SK-N-SH treated with all-trans-retinoic acid at 6 μM for 48 hours (cell line): Measurements from ENCODE around the gene TSC22D4.
A peak's percentile ranks its signal among the peaks of the same experiment; 100 is the strongest.

Experiments
- ATAC-seq: fragments of 200-7000 bp; cut with Tn5 transposase; 3 replicates; pipeline ENCODE4 v1.9.1; 2020; ENCODE audit warnings: mild to moderate bottlenecking, moderate library complexity
- BACH2 ChIP-seq: fragments of 250-450 bp; sonication (Bioruptor Pico); IDR thresholded peaks from 2 replicates; pipeline ENCODE4 v1.9.0; 2021; ENCODE audit warnings: mild to moderate bottlenecking, borderline replicate concordance
- CSDC2 ChIP-seq: fragments of 250-450 bp; sonication (Bioruptor Pico); IDR thresholded peaks from 2 replicates; pipeline ENCODE4 v1.5.0; 2020; ENCODE audit warnings: mild to moderate bottlenecking, moderate library complexity
- CSRNP3 ChIP-seq: fragments of 250-450 bp; sonication (Bioruptor Pico); IDR thresholded peaks from 2 replicates; pipeline ENCODE4 v1.5.1; 2021; ENCODE audit warnings: mild to moderate bottlenecking, moderate library complexity
- ESRRG ChIP-seq: fragments of 250-450 bp; sonication (Bioruptor Pico); IDR thresholded peaks from 2 replicates; pipeline ENCODE4 v1.6.1; 2021; ENCODE audit warnings: mild to moderate bottlenecking
- ISL1 ChIP-seq: fragments of 250-450 bp; sonication (Bioruptor Pico); IDR thresholded peaks from 2 replicates; pipeline ENCODE4 v2.1.2; 2022; ENCODE audit warnings: mild to moderate bottlenecking, moderate library complexity
- PATZ1 ChIP-seq: fragments of 250-450 bp; sonication (Bioruptor Pico); IDR thresholded peaks from 2 replicates; pipeline ENCODE4 v1.8.0; 2020; ENCODE audit warnings: mild to moderate bottlenecking, moderate library complexity, borderline replicate concordance
- POU6F1 ChIP-seq: fragments of 250-450 bp; sonication (Bioruptor Pico); IDR thresholded peaks from 2 replicates; pipeline ENCODE4 v1.8.0; 2021; ENCODE audit warnings: low read depth, mild to moderate bottlenecking, moderate library complexity, borderline replicate concordance
- RARB ChIP-seq: fragments of 250-450 bp; sonication (Bioruptor Pico); IDR thresholded peaks from 2 replicates; pipeline ENCODE4 v1.8.0; 2021; ENCODE audit warnings: mild to moderate bottlenecking, moderate library complexity
- SNAI2 ChIP-seq: fragments of 250-450 bp; sonication (Bioruptor Pico); IDR thresholded peaks from 2 replicates; pipeline ENCODE4 v1.5.0; 2020; ENCODE audit warnings: mild to moderate bottlenecking, moderate library complexity
- TOX ChIP-seq: fragments of 250-450 bp; sonication (Bioruptor Pico); IDR thresholded peaks from 2 replicates; pipeline ENCODE4 v1.8.0; 2021; ENCODE audit warnings: mild to moderate bottlenecking, moderate library complexity, borderline replicate concordance
- TSHZ2 ChIP-seq: fragments of 250-450 bp; sonication (Bioruptor Pico); IDR thresholded peaks from 2 replicates; pipeline ENCODE4 v1.5.0; 2020; ENCODE audit warnings: mild to moderate bottlenecking, moderate library complexity
- ZC3H10 ChIP-seq: fragments of 250-450 bp; sonication (Bioruptor Pico); IDR thresholded peaks from 2 replicates; pipeline ENCODE4 v1.5.1; 2021; ENCODE audit warnings: mild to moderate bottlenecking, moderate library complexity
- ZFP3 ChIP-seq: fragments of 250-450 bp; sonication (Bioruptor Pico); IDR thresholded peaks from 2 replicates; pipeline ENCODE4 v1.5.0; 2020; ENCODE audit warnings: mild to moderate bottlenecking, moderate library complexity
- ZFP30 ChIP-seq: fragments of 450-650 bp; formaldehyde crosslinking; IDR thresholded peaks from 2 replicates; pipeline ENCODE4 v1.5.0; 2022; ENCODE audit warnings: mild to moderate bottlenecking, moderate library complexity
- ZNF565 ChIP-seq: fragments of 450-650 bp; formaldehyde crosslinking; conservative IDR thresholded peaks from 2 replicates; pipeline ENCODE4 v1.5.0; 2020; ENCODE audit warnings: low read depth, mild to moderate bottlenecking, moderate library complexity
- ZNF8 ChIP-seq: fragments of 450-650 bp; formaldehyde crosslinking; IDR thresholded peaks from 2 replicates; pipeline ENCODE4 v1.5.0; 2020; ENCODE audit warnings: mild to moderate bottlenecking, moderate library complexity
- TF ChIP-seq, protein P1 (sequence below): fragments of 250-450 bp; sonication (Bioruptor Pico); IDR thresholded peaks from 2 replicates; pipeline ENCODE4 v1.5.1; 2020; ENCODE audit warnings: low read depth, mild to moderate bottlenecking, moderate library complexity

The TSC22D4 gene

DNA sequence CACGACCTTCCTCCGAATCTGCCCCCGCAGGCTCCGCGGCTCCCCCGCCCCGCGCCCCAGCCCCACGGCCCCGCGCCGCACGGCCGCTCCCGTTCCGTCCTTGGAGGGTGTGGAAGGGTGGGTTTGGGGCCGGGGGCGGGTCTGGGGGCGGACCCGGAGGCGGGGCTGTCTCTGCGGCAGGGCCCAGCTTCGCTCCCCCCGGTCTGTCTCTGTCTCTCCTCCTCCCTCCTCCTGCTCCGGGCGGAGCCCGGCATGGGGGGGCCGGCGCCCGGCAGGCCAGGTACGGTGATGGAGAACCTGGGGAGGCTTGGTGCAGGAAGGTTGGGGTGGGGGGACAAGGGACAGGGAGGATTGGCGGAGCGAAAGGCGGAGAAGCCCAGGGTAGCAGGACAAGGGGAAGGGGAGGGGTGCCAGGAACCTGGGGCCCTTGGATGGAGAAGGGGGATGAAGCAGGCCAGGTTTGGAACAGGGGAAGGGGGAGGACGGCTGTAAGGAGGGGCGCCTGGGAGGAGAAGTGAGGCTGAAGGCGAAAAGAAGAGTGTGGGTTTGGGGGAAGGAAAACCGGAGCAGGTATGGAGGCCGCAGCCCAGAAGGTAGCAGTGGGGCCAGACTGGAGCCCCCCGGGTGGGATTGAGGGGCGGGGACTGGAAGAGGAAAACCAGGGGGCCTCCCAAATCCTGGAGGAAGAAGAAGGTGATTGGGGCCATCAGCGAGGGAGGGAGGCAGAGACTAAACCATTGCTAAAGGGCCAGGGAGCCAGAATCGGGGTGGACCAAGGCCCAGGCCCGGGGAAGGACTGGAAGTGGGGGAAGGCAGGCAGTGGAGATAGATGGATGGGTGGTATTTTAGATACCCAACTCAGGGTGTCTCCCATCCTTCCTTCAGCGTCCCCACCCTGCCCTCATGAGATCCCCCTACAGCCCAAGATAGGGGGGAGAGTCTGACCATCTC lies 5.0 kb upstream of the TSC22D4 start, which contains the start of gene NYAP1:
TSS of gene NYAP1 (plus strand) at position 206 of the 951 bp plus-strand sequence. CDS start 1,385 bp downstream, outside the sequence.
- peak; percentile 65 for ATAC-seq
- TF ChIP-seq PATZ1 (CRISPR knock-in tag) (peak; percentile 66; the same call in 1 of the 2 replicates), ZNF565 (no peak), ISL1 (no peak), POU6F1 (CRISPR knock-in tag) (no peak), CSDC2 (CRISPR knock-in tag) (no peak)

GRCh38 chr7:100483090-100483721 lies 4.2 kb upstream of the TSC22D4 start:
- ATAC-seq: peak; percentile 52
- TF ChIP-seq TSHZ2 (CRISPR knock-in tag) (peak; percentile 49; the same call in 1 of the 2 replicates), ZFP3 (CRISPR knock-in tag) (peak; percentile 30; the same call in 1 of the 2 replicates), SNAI2 (CRISPR knock-in tag) (0 out of 2 replicates have a peak, but pooled peaks have one; percentile 30), CSRNP3 (CRISPR knock-in tag) (no peak), CSDC2 (CRISPR knock-in tag) (no peak)

DNA sequence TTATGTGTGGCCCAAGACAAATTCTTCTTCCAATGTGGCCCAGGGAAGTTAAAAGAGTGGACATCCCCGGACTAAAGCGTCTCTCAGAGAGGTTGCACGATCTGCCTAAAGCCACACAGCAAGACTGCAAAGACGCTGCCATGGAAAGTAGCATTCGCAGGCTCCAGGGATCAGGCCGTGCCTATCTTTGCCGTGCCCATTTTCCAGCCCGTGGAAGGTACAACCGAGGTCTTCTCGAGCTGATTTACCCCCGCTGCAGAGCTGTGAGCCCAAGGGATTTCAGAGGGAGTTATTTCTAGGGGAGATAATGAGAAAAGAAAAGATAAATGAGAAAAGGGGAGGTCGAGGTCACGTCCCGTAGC lies 3.7 kb upstream of the TSC22D4 start:
- TF ChIP-seq CSDC2 (CRISPR knock-in tag): no peak
- TF ChIP-seq SNAI2 (CRISPR knock-in tag): no peak
- TF ChIP-seq POU6F1 (CRISPR knock-in tag): no peak
- TF ChIP-seq ZFP3 (CRISPR knock-in tag): no peak
- no peak for TF ChIP-seq TSHZ2 (CRISPR knock-in tag)
- TF ChIP-seq TOX: no peak
- no peak for TF ChIP-seq ZFP30
- TF ChIP-seq ZC3H10 (CRISPR knock-in tag): no peak
- TF ChIP-seq PATZ1 (CRISPR knock-in tag): no peak
- no peak for TF ChIP-seq ZNF8
- no peak for TF ChIP-seq RARB (CRISPR knock-in tag)
- no peak for TF ChIP-seq BACH2 (CRISPR knock-in tag)
- TF ChIP-seq ESRRG (CRISPR knock-in tag): no peak
- TF ChIP-seq, protein P1, sequence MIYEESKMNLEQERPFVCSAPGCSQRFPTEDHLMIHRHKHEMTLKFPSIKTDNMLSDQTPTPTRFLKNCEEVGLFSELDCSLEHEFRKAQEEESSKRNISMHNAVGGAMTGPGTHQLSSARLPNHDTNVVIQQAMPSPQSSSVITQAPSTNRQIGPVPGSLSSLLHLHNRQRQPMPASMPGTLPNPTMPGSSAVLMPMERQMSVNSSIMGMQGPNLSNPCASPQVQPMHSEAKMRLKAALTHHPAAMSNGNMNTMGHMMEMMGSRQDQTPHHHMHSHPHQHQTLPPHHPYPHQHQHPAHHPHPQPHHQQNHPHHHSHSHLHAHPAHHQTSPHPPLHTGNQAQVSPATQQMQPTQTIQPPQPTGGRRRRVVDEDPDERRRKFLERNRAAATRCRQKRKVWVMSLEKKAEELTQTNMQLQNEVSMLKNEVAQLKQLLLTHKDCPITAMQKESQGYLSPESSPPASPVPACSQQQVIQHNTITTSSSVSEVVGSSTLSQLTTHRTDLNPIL (CRISPR knock-in tag): no peak
- TF ChIP-seq ZNF565: no peak
- ATAC-seq: no peak
